Fibroblast of lung (primary cell): ENCODE measurements around the gene TOR2A. TPM values are rescaled to one million over a fixed set of nuclear protein-coding genes. Genes with fewer than 3 reads are reported as not detected.
A peak's percentile ranks its signal among the peaks of the same experiment; 100 is the strongest.

Experiments used
- DNase-seq, 2 donors: peaks; one replicate each; pipeline versions ENCODE4 v3.0.0 to v3.0.0-alpha.2; 2010; ENCODE audit warnings: low read depth in 2 of 2
- H2AFZ ChIP-seq: 2 replicates; pipeline ENCODE4 v1.5.1; 2012; ENCODE audit warnings: low read length, control low read depth, inconsistent platforms
- H3K27ac ChIP-seq: 2 replicates; pipeline ENCODE4 v1.5.1; 2011; ENCODE audit warnings: low read length, control low read depth; ENCODE audit not compliant: insufficient read depth
- H3K27me3 ChIP-seq: 2 replicates; pipeline ENCODE4 v1.5.1; 2011; ENCODE audit warnings: mild to moderate bottlenecking, low read length; ENCODE audit not compliant: control insufficient read depth, insufficient read depth
- H3K36me3 ChIP-seq: 2 replicates; pipeline ENCODE4 v1.5.1; 2011; ENCODE audit warnings: low read length; ENCODE audit not compliant: control insufficient read depth, insufficient read depth
- H3K4me1 ChIP-seq: 2 replicates; pipeline ENCODE4 v1.5.1; 2011; ENCODE audit warnings: low read length; ENCODE audit not compliant: control insufficient read depth, insufficient read depth; ENCODE audit errors: extremely low read depth
- H3K4me2 ChIP-seq: 2 replicates; pipeline ENCODE4 v1.5.1; 2011; ENCODE audit warnings: low read length, control low read depth; ENCODE audit not compliant: insufficient read depth; ENCODE audit errors: extremely low read depth
- H3K4me3 ChIP-seq, 4 experiments: fragments of 200-600 bp in 1 of 4; sonication (generic) in 1 of 4; replicated peaks in 1 of 4; 2 replicates each; pipeline ENCODE4 v1.5.1; 2011 to 2016; ENCODE audit warnings: low read length in 4 of 4, low read depth in 3 of 4, mild to moderate bottlenecking in 3 of 4, control low read depth in 2 of 4, inconsistent platforms in 1 of 4, mixed read lengths in 1 of 4; ENCODE audit not compliant: insufficient read depth in 1 of 4; ENCODE audit errors: control extremely low read depth in 1 of 4
- H3K79me2 ChIP-seq: 2 replicates; pipeline ENCODE4 v1.5.1; 2012; ENCODE audit warnings: mild to moderate bottlenecking, low read length, inconsistent platforms; ENCODE audit not compliant: control insufficient read depth, insufficient read depth
- H3K9ac ChIP-seq: 2 replicates; pipeline ENCODE4 v1.5.1; 2011; ENCODE audit warnings: mild to moderate bottlenecking, low read length, control low read depth; ENCODE audit not compliant: insufficient read depth
- H3K9me3 ChIP-seq: 2 replicates; pipeline ENCODE4 v1.5.1; 2012; ENCODE audit warnings: low read depth, low read length; ENCODE audit not compliant: control insufficient read depth, insufficient read depth
- H4K20me1 ChIP-seq: 2 replicates; pipeline ENCODE4 v1.5.1; 2011; ENCODE audit warnings: low read length; ENCODE audit not compliant: control insufficient read depth, insufficient read depth; ENCODE audit errors: extremely low read depth
- CTCF ChIP-seq, 2 donors: IDR thresholded peaks in 1 of 2; conservative IDR thresholded peaks in 1 of 2; 1 replicate in 1 of 2; 2 replicates in 1 of 2; pipeline ENCODE4 v1.5.1; 2011 to 2012; ENCODE audit warnings: low read length in 2 of 2, control low read depth in 1 of 2, inconsistent platforms in 1 of 2, low read depth in 1 of 2, mild to moderate bottlenecking in 1 of 2
- EZH2 ChIP-seq: IDR thresholded peaks from 2 replicates; pipeline ENCODE4 v1.5.1; 2012; ENCODE audit warnings: low read length, control low read depth, mild to moderate bottlenecking; ENCODE audit errors: missing control alignments
- polyA minus RNA-seq: library from RNA; depleted of rRNA, polyadenylated mRNA; stranded (reverse); fragments of >200 nt; gene quantifications from 2 replicates; pipeline ENCODE4 v1.2.3, GENCODE V29; 2011; ENCODE audit warnings: low replicate concordance
- polyA plus RNA-seq, 2 donors: library from polyadenylated mRNA; depleted of rRNA in 1 of 2; stranded (reverse) in 1 of 2; unstranded in 1 of 2; fragments of >200 nt; gene quantifications; 2 replicates each; pipeline ENCODE4 v1.2.1, GENCODE V29; 2011 to 2012; ENCODE audit warnings: missing spikeins in 1 of 2
- total RNA-seq: library from RNA; depleted of rRNA; stranded (reverse); fragments of >200 nt; gene quantifications from 2 replicates; pipeline ENCODE4 v1.2.1, GENCODE V29; 2014

TOR2A gene
- total RNA-seq (3.6 TPM in 2 replicates), polyA plus RNA-seq (4.6 and 5.0 TPM in 2 replicates), polyA minus RNA-seq (5.0 and 13.5 TPM in 2 replicates)
- polyA plus RNA-seq (2012): 7.9 and 10.3 TPM in 2 replicates

DNA sequence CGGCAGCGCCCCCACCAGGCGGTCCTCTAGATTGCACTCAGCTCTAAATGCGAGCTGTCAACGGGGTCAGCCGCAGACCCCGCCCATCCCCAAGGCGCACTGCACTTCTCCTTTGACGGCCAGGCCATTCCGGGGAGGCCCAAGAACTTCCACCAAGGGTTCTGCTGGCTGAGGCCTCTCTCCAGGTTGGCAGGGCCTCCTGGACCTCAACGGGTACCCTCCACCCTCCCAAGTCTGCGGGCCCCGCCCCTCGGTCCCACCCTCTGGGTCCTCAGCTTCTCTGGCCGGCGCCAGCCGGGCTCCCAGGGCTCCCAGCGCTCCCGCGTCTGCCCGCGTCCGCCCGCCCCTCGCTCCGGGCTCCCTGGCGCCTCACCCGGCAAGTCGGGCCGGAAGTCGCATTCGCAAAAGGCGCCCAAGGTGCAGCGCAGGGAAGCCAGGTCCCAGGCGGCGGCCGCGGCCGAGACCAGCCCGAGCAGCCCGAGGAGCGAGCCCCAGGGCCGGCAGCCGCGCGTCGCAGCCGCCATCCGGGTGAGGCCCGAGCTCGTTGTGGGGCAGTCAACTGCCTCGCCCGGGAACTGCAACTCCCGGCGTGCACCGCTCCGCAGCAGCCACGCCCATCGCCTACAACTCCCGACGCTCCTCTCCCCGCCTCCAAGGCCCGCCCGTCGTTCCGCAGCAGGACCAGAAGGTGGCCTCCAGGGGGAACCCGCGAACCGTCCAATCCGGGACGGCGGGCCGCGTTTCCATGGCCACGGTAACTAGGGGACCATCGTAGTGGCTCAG lies at the start of gene TOR2A:
TOR2A (minus strand) TSS at position 548 of the 783 bp plus-strand sequence; CDS start at position 524, 24 bp downstream.
- peak within 1 kb of the TSS; percentile 98 for H3K4me2 ChIP-seq
- peak; percentile 93 to 96 for DNase-seq
- peak within 1 kb of the TSS; percentile 71 for H2AFZ ChIP-seq
- peak within 1 kb of the TSS; percentile 87 for H3K9ac ChIP-seq
- no peaks in the 10 kb centered on the region for H3K9me3 ChIP-seq
- TF ChIP-seq EZH2 (no peak), CTCF (conservative IDR thresholded peaks at IDR 0.05 in 1 of 2, IDR thresholded peaks at IDR 0.05 in 1 of 2; ENCODE audit: low read depth in 1 of 2, low read length in 2 of 2) (peak; percentile 81 to 84)
- H3K27me3 ChIP-seq: no peaks in the 10 kb centered on the region
- H3K79me2 ChIP-seq: no peaks in the 10 kb centered on the region
- no peaks in the 10 kb centered on the region for H4K20me1 ChIP-seq
- H3K36me3 ChIP-seq: peaks cover 3% of the 10 kb centered on the region
- peak within 1 kb of the TSS; percentile 81 for H3K27ac ChIP-seq
- H3K4me3 ChIP-seq: peak within 1 kb of the TSS; percentile 65 to 76 (median 66)
- H3K4me1 ChIP-seq: peaks cover 12% of the 10 kb centered on the region

- no peak overlapping the region for H3K4me3 ChIP-seq
- no peak overlapping the region for H3K9ac ChIP-seq
- H3K36me3 ChIP-seq: peaks cover 11% of the 10 kb centered on the region
- no peak overlapping the region for H3K4me2 ChIP-seq
- H3K27ac ChIP-seq: no peak overlapping the region
- H4K20me1 ChIP-seq: no peaks in the 10 kb centered on the region
- no peak overlapping the region for H2AFZ ChIP-seq
- peaks cover 24% of the 10 kb centered on the region for H3K79me2 ChIP-seq
- TF ChIP-seq EZH2 (no peak), CTCF (conservative IDR thresholded peaks at IDR 0.05 in 1 of 2, IDR thresholded peaks at IDR 0.05 in 1 of 2; ENCODE audit: low read depth in 1 of 2, low read length in 2 of 2) (no peak)
- H3K4me1 ChIP-seq: peaks cover 8% of the 10 kb centered on the region
- no peaks in the 10 kb centered on the region for H3K27me3 ChIP-seq
- H3K9me3 ChIP-seq: no peaks in the 10 kb centered on the region
- no peak for DNase-seq
These were observed 48.3 kb upstream of the TOR2A start for GRCh38 chr9:127783111-127784008.

- Histone ChIP-seq H3K27ac (no peak overlapping the region), H2AFZ (no peak overlapping the region), H4K20me1 (no peaks in the 10 kb centered on the region)
These were observed 46.7 kb upstream of the TOR2A start for GRCh38 chr9:127781806-127782205.

More at GRCh38 chr9:127781806-127782205, 46.7 kb upstream of the TOR2A start:
- DNase-seq: no peak
- Histone ChIP-seq H3K36me3 (no peaks in the 10 kb centered on the region), H3K4me3 (no peak overlapping the region), H3K9me3 (no peaks in the 10 kb centered on the region), H3K27me3 (no peaks in the 10 kb centered on the region), H3K4me1 (no peaks in the 10 kb centered on the region), H3K4me2 (no peak overlapping the region), H3K79me2 (peaks cover 8% of the 10 kb centered on the region), H3K9ac (no peak overlapping the region)
- TF ChIP-seq EZH2: no peak
- TF ChIP-seq CTCF (conservative IDR thresholded peaks at IDR 0.05 in 1 of 2, IDR thresholded peaks at IDR 0.05 in 1 of 2; ENCODE audit: low read depth in 1 of 2, low read length in 2 of 2): no peak
